Measurements from ENCODE around the gene TAOK2.
A peak's percentile ranks its signal among the peaks of the same experiment; 100 is the strongest.
"Not testable (repeated sequence)": the region's sequence is repeated elsewhere in the genome, so short reads cannot be mapped to it uniquely, and the experiment has no call there.

Gene TAOK2

GRCh38 chr16:30004811-30005242 is 31.2 kb downstream of the TAOK2 start:
- DNase-seq = no peak

- DNase-seq = no peak
Measured at GRCh38 chr16:30005341-30006094, 31.9 kb downstream of the TAOK2 start.

GRCh38 chr16:30006095-30006473 is 32.4 kb downstream of the TAOK2 start:
- no peak for DNase-seq

- no peak for DNase-seq
Measured at GRCh38 chr16:30006659-30007377, 33.1 kb downstream of the TAOK2 start.

- no peak for DNase-seq
Measured at GRCh38 chr16:30007378-30007895, 33.8 kb downstream of the TAOK2 start.

- DNase-seq = no peak
Measured at GRCh38 chr16:30009085-30009862, 35.6 kb downstream of the TAOK2 start.

- DNase-seq = no peak
Measured at GRCh38 chr16:30009990-30010843, 36.5 kb downstream of the TAOK2 start.

GRCh38 chr16:30010844-30011713 is 37.4 kb downstream of the TAOK2 start, which contains the start of gene DOC2A:
Gene DOC2A (minus strand): TSS chr16:30011027. CDS start chr16:30010222, 805 bp downstream.
- DNase-seq = no peak

- no peak for DNase-seq
Measured at GRCh38 chr16:30011714-30012504, 38.2 kb downstream of the TAOK2 start.

- not testable (repeated sequence) for DNase-seq
Measured at GRCh38 chr16:30012598-30012997, 38.9 kb downstream of the TAOK2 start.

- not testable (repeated sequence) for DNase-seq
Measured at GRCh38 chr16:30015450-30015849, 41.8 kb downstream of the TAOK2 start.

- DNase-seq = no peak
Measured at GRCh38 chr16:30016555-30017276, 43.0 kb downstream of the TAOK2 start.

- no peak for DNase-seq
Measured at GRCh38 chr16:30017277-30017656, 43.6 kb downstream of the TAOK2 start.

- not testable (repeated sequence) for DNase-seq
Measured at GRCh38 chr16:30017937-30018336, 44.3 kb downstream of the TAOK2 start.

- peak; percentile 39 for DNase-seq
Measured at GRCh38 chr16:30018731-30019158, 45.1 kb downstream of the TAOK2 start.

- no peak for DNase-seq
Measured at GRCh38 chr16:30022887-30023286, 49.2 kb downstream of the TAOK2 start, which contains the start of gene C16orf92. Gene C16orf92 (plus strand): TSS chr16:30023198. CDS start chr16:30023341, 143 bp downstream.

- DNase-seq = no peak
Measured at GRCh38 chr16:30023586-30023985, 49.9 kb downstream of the TAOK2 start.

GRCh38 chr16:30024451-30024850 is 50.8 kb downstream of the TAOK2 start:
- DNase-seq = no peak

GRCh38 chr16:30025156-30025555 is 51.5 kb downstream of the TAOK2 start:
- no peak for DNase-seq
